A549 (cell line): ENCODE measurements around the gene STRAP.
"Not testable (repeated sequence)": the region's sequence is repeated elsewhere in the genome, so short reads cannot be mapped to it uniquely, and the experiment has no call there.

Source experiments
- CEBPB ChIP-seq, 2 experiments: fragments of >200 bp in 1 of 2; sonication (Bioruptor Twin) in 1 of 2; formaldehyde crosslinking in 1 of 2; IDR thresholded peaks; 2 replicates each; pipeline ENCODE4 v1.6.1; 2012 to 2016
- KDM1A ChIP-seq: fragments of 200-600 bp; sonication (generic); IDR thresholded peaks from 2 replicates; pipeline ENCODE4 v1.6.1; 2016; ENCODE audit warnings: low read depth, mild to moderate bottlenecking
- KDM5A ChIP-seq: fragments of 200-600 bp; sonication (generic); IDR thresholded peaks from 2 replicates; pipeline ENCODE4 v1.6.1; 2016; ENCODE audit warnings: antibody characterized with exemption, mild to moderate bottlenecking
- TF ChIP-seq, protein P1 (sequence below): fragments of >200 bp; sonication (Bioruptor Twin); formaldehyde crosslinking; IDR thresholded peaks from 3 replicates; pipeline ENCODE4 v1.5.1; 2016
- TF ChIP-seq, protein P2 (sequence below): IDR thresholded peaks from 2 replicates; pipeline ENCODE4 v1.6.1; 2012

DNA sequence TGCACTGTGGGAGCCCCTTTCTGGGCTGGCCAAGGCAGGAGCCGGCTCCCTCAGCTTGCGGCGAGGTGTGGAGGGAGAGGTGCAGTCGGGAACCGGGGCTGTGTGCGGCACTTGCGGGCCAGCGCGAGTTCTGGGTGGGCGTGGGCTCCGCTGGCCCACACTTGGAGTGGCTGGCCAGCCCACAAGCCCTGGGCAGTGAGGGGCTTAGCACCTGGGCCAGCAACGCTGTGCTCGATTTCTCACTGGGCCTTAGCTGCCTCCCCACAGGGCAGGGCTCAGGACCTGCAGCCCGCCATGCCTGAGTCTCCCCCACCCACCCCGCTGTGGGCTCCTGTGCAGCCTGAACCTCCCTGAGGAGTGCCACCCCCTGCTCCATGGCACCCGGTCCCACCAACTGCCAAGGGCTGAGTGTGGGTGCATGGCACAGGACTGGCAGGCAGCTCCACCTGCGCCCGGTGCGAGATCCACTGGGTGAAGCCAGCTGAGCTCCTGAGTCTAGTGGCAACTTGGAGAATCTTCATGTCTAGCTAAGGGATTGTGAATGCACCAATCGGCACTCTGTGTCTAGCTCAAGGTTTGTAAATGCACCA, 7.5 kb upstream of the STRAP start:
- TF ChIP-seq KDM1A; CEBPB (IDR thresholded peaks at IDR 0.05); KDM5A: not testable (repeated sequence)
- TF ChIP-seq, protein P1, sequence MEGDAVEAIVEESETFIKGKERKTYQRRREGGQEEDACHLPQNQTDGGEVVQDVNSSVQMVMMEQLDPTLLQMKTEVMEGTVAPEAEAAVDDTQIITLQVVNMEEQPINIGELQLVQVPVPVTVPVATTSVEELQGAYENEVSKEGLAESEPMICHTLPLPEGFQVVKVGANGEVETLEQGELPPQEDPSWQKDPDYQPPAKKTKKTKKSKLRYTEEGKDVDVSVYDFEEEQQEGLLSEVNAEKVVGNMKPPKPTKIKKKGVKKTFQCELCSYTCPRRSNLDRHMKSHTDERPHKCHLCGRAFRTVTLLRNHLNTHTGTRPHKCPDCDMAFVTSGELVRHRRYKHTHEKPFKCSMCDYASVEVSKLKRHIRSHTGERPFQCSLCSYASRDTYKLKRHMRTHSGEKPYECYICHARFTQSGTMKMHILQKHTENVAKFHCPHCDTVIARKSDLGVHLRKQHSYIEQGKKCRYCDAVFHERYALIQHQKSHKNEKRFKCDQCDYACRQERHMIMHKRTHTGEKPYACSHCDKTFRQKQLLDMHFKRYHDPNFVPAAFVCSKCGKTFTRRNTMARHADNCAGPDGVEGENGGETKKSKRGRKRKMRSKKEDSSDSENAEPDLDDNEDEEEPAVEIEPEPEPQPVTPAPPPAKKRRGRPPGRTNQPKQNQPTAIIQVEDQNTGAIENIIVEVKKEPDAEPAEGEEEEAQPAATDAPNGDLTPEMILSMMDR = not testable (repeated sequence)
- TF ChIP-seq, protein P2, sequence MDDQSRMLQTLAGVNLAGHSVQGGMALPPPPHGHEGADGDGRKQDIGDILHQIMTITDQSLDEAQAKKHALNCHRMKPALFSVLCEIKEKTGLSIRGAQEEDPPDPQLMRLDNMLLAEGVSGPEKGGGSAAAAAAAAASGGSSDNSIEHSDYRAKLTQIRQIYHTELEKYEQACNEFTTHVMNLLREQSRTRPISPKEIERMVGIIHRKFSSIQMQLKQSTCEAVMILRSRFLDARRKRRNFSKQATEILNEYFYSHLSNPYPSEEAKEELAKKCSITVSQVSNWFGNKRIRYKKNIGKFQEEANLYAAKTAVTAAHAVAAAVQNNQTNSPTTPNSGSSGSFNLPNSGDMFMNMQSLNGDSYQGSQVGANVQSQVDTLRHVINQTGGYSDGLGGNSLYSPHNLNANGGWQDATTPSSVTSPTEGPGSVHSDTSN = not testable (repeated sequence)
